BJ (cell line): Measurements from ENCODE around the gene KLF11. TPM values are rescaled to one million over a fixed set of nuclear protein-coding genes. Genes with fewer than 3 reads are reported as not detected.

Experiments used
- CTCF ChIA-PET: fragments of 350-600 bp; formaldehyde crosslinking; extraction: SDS; loops from one replicate; lab custom pipeline; 2021; ENCODE audit warnings: antibody characterized with exemption, inconsistent platforms; lab: Yijun Ruan, JAX
- POLR2A ChIA-PET: fragments of 300-600 bp; sonication (Branson Sonifier 250); formaldehyde crosslinking; extraction: SDS; loops from one replicate; lab custom pipeline; 2021; ENCODE audit warnings: antibody characterized with exemption; lab: Charles Lee
- DNase-seq: peaks from one replicate; pipeline ENCODE4 v3.0.0-alpha.2; 2011; ENCODE audit warnings: low read depth
- H3K27me3 ChIP-seq: 2 replicates; pipeline ENCODE4 v1.6.0; 2011; ENCODE audit warnings: low read length; ENCODE audit not compliant: control insufficient read depth, insufficient read depth
- H3K36me3 ChIP-seq: 2 replicates; pipeline ENCODE4 v1.5.1; 2011; ENCODE audit warnings: low read length; ENCODE audit not compliant: control insufficient read depth, insufficient read depth
- H3K4me3 ChIP-seq: 2 replicates; pipeline ENCODE4 v1.5.1; 2011; ENCODE audit warnings: low read depth, mild to moderate bottlenecking, control low read depth, low read length
- polyA plus RNA-seq: library from polyadenylated mRNA; depleted of rRNA; stranded (reverse); fragments of >200 nt; gene quantifications from 2 replicates; pipeline ENCODE4 v1.2.3, GENCODE V29; 2011
- TF ChIP-seq, protein P1 (sequence below): IDR thresholded peaks from 2 replicates; pipeline ENCODE4 v1.5.1; 2011; ENCODE audit warnings: low read depth, mild to moderate bottlenecking, control low read depth, inconsistent platforms, low read length, moderate library complexity; ENCODE audit not compliant: insufficient read depth

The KLF11 gene
- polyA plus RNA-seq, 1 experiment = 21.7 TPM

DNA sequence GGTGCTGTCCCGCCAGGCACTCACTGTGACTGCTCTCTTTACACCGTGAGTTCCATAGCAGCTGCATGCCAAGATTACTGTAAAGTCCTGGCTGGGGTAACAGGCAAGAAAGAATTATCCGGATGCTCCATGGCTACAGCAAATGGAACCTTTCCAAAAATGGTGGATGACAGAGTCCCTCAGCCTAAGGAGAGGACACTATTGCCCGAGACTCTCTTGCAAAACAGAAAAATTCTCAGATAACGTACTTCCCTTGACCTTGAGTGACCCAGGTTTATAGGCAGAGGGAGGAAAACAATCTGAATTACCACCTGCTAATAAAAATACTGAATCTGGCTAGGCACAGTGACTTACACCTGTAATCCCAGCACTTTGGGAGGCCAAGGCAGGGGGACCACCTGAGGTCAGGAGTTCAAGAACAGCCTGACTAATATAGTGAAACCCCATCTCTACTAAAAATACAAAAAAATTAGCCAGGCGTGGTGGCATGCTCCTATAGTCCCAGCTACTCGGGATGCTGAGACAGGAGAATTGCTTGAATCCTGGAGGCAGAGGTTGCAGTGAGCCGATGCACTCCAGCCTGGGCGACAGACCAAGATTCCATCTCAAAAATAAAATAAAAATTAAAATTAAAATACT, 32.3 kb downstream of the KLF11 start:
- TF ChIP-seq, protein P1, sequence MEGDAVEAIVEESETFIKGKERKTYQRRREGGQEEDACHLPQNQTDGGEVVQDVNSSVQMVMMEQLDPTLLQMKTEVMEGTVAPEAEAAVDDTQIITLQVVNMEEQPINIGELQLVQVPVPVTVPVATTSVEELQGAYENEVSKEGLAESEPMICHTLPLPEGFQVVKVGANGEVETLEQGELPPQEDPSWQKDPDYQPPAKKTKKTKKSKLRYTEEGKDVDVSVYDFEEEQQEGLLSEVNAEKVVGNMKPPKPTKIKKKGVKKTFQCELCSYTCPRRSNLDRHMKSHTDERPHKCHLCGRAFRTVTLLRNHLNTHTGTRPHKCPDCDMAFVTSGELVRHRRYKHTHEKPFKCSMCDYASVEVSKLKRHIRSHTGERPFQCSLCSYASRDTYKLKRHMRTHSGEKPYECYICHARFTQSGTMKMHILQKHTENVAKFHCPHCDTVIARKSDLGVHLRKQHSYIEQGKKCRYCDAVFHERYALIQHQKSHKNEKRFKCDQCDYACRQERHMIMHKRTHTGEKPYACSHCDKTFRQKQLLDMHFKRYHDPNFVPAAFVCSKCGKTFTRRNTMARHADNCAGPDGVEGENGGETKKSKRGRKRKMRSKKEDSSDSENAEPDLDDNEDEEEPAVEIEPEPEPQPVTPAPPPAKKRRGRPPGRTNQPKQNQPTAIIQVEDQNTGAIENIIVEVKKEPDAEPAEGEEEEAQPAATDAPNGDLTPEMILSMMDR = no peak
- no peak for DNase-seq
- Histone ChIP-seq H3K27me3 (peaks cover 3% of the 10 kb centered on the region; the same call in 1 of the 2 replicates), H3K4me3 (no peak overlapping the region), H3K36me3 (no peaks in the 10 kb centered on the region)
- ChIA-PET CTCF (interaction anchor here (0.6 to 9.2 kb wide), 6 partner anchors 14 to 592 kb away, joined by 3 to 118 read pairs (median 4); no protein-coding TSS in a partner anchor), POLR2A (no interaction called here)

GRCh38 chr2:10076511-10076910, 33.2 kb downstream of the KLF11 start:
- Histone ChIP-seq H3K4me3 (no peak overlapping the region), H3K27me3 (peaks cover 6% of the 10 kb centered on the region; the same call in 1 of the 2 replicates), H3K36me3 (no peaks in the 10 kb centered on the region)
- ChIA-PET CTCF (interaction anchor here (1.2 to 9.2 kb wide), 4 partner anchors 8 to 358 kb away, joined by 4 to 118 read pairs (median 6); no protein-coding TSS in a partner anchor), POLR2A (no interaction called here)
- TF ChIP-seq, protein P1 = no peak
- DNase-seq = no peak

DNA sequence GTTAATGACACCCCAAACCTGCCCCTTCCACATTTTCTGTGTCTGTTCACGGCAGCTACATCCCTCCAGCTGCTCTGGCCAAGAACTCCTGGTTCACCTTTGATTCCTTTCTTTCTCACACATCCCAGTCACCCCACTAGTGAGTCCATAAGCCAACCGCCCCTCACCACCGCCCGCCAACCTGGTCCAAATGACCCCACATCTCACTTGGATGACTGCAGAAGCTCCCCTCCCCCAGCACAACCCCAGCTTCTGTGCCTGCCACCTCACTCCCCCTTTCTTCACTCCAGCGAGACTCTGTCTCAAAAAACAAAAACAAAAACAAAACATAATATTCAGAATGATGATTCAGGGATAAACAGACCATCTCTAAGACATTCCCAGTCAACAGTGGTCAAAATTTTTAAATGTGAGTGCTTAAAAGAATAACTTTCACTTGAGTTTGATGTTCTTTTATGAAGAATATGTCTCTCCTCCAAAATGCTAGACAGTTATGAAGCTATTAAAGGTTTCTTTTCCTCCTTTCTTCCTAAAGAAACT, 33.7 kb downstream of the KLF11 start:
- peaks cover 6% of the 10 kb centered on the region; the same call in 1 of the 2 replicates for H3K27me3 ChIP-seq
- no peak for DNase-seq
- CTCF ChIA-PET = interaction anchor here (0.8 to 9.2 kb wide), 5 partner anchors 8 to 358 kb away, joined by 3 to 118 read pairs (median 4); no protein-coding TSS in a partner anchor
- no peaks in the 10 kb centered on the region for H3K36me3 ChIP-seq
- TF ChIP-seq, protein P1 = no peak
- POLR2A ChIA-PET = no interaction called here
- H3K4me3 ChIP-seq = no peak overlapping the region

- Histone ChIP-seq H3K4me3 (no peak overlapping the region), H3K27me3 (peaks cover 6% of the 10 kb centered on the region; the same call in 1 of the 2 replicates), H3K36me3 (no peaks in the 10 kb centered on the region)
- no peak for DNase-seq
- ChIA-PET POLR2A (no interaction called here), CTCF (interaction anchor here (2.2 to 9.2 kb wide), 3 partner anchors 19 to 357 kb away, joined by 10 to 118 read pairs (median 11); no protein-coding TSS in a partner anchor)
- TF ChIP-seq, protein P1 = no peak
Observed at GRCh38 chr2:10078001-10078400, 34.7 kb downstream of the KLF11 start.

DNA sequence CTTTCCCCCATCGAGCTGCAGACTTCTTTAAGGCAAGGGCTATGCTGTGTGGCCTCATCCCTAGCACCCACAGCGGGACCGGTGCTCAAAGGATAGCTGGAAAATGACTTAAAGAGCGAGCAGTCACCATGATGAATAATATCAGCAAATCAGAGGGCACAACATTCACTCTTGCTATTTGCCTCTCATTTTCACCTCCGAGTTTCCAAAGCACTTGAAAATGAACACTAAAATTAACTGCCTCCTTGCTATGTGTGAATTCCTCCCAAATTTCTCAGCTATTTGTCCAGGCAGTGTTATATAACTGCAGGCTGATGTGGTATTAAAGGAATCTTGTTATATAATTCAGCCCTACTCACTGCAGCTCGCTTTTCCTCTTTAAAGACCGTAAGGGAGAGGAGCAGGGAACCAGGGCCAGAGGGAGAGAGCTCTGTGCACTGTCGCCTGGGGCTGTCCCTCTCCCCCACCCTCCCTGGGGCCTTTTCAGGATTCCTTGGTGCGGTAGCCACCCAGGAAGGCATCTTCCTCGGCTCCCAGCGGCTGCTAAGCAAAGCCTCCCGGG, 35.4 kb downstream of the KLF11 start:
- Histone ChIP-seq H3K36me3 (no peaks in the 10 kb centered on the region), H3K4me3 (peak overlapping the region; percentile 44), H3K27me3 (peaks cover 11% of the 10 kb centered on the region)
- TF ChIP-seq, protein P1 = no peak
- CTCF ChIA-PET = interaction anchor here (0.6 to 11.7 kb wide), 6 partner anchors 9 to 357 kb away, joined by 3 to 101 read pairs (median 7); no protein-coding TSS in a partner anchor
- POLR2A ChIA-PET = no interaction called here
- DNase-seq = peak; percentile 21
